Measurements from ENCODE around the gene CYFIP2.

DNA sequence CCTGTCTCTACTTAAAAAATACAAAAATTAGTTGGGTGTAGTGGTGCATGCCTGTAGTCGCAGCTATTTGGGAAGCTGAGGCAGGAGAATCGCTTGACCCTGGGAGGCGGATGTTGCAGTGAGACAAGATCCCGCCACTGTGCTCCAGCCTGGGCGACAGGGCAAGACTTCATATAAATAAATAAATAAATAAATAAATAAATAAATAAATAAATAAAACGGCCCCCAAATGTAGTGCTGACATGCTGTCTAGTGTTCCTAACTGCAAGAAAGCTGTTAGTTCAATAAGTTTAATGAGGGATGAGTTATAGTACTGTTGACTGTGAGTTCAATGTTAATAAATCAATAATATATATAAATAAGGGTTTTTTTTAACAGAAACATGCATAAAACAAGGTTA lies 7.5 kb upstream of the CYFIP2 start:
- TF ChIP-seq EZH2 (IDR thresholded peaks at IDR 0.05; ENCODE audit: insufficient read depth, poor library complexity, severe bottlenecking) (no peak), EZH2phosphoT487 (IDR thresholded peaks at IDR 0.05; ENCODE audit: insufficient read depth, low read depth) (no peak)
